B cell (primary cell): Measurements from ENCODE around the gene ZNRF2.
"Not testable (repeated sequence)": the region's sequence is repeated elsewhere in the genome, so short reads cannot be mapped to it uniquely, and the experiment has no call there.

Experiments
- CTCF ChIP-seq: fragments of 200-600 bp; IDR thresholded peaks from one replicate; pipeline ENCODE4 v1.8.0; 2022; ENCODE audit warnings: antibody characterized with exemption, mild to moderate bottlenecking
- EZH2 ChIP-seq: IDR thresholded peaks from 2 replicates; pipeline ENCODE4 v1.6.1; 2012; ENCODE audit warnings: borderline replicate concordance, low read depth, mild to moderate bottlenecking, moderate library complexity, low read length; ENCODE audit not compliant: insufficient read depth, poor library complexity, severe bottlenecking

GRCh38 chr7:30380824-30381223, 96.4 kb downstream of the ZNRF2 start:
- TF ChIP-seq EZH2, CTCF: not testable (repeated sequence)
